ENCODE results near the gene PTPRN2. TPM values are rescaled to one million over a fixed set of nuclear protein-coding genes. Genes with fewer than 3 reads are reported as not detected.

Gene PTPRN2
- total and polyA plus RNA-seq, 2 of the 8 experiments (the other 6 are each of a cell fraction or from before 2014, with no cell fraction given), result 2.6 to 4.5 TPM

DNA sequence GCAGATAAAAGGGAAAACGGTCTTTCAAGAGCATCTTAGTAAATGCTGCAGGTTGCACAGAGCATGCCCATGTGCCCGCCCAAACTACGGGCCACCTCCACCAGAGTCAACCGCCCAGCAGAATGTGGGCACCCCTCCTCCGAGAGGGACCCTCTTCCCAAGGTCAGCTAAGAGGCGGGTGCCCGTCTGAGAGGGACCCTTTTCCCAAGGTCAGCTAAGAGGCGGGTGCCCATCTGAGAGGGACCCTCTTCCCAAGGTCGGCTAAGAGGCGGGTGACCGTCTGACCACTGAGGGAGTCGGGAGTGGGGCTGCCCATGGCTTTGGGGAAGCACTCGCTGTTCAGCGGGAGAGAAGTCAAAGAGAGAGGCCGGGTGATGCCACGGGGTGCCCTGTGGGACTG, 113.1 kb downstream of the PTPRN2 start:
- ChIA-PET POLR2A (ENCODE audit: partially characterized antibody) (no interaction called here), CTCF (ENCODE audit: partially characterized antibody) (interaction anchor here (0.7 to 1.4 kb wide), 5 partner anchors 8 to 83 kb away, joined by 3 read pairs; no protein-coding TSS in a partner anchor)
- Histone ChIP-seq H4K20me1 (replicated peaks in 1 of 2; ENCODE audit: control insufficient read depth in 1 of 2, insufficient read depth in 2 of 2, low read length in 2 of 2) (no peaks in the 10 kb centered on the region), H3K4me3 (ENCODE audit: extremely low read depth in 1 of 4, insufficient read depth in 2 of 4, low read depth in 3 of 4, low read length in 4 of 4) (no peak overlapping the region), H2BK15ac (ENCODE audit: low read length) (no peak overlapping the region), H3K79me2 (ENCODE audit: control insufficient read depth in 1 of 2, insufficient read depth in 2 of 2, low read length in 2 of 2) (no peaks in the 10 kb centered on the region), H2BK12ac (ENCODE audit: low read depth, low read length) (no peak overlapping the region), H3K27ac (ENCODE audit: low read depth, low read length) (no peak overlapping the region), H4K8ac (ENCODE audit: extremely low read depth, insufficient read depth, low read length) (peak overlapping the region; percentile 6; the same call in 1 of the 2 replicates), H2BK5ac (ENCODE audit: low read depth, low read length) (no peak overlapping the region), H3K36me3 (ENCODE audit: control insufficient read depth in 2 of 4, insufficient read depth in 4 of 4, low read length in 3 of 4) (no peaks in the 10 kb centered on the region), H2BK120ac (replicated peaks; ENCODE audit: low read depth, low read length) (no peak overlapping the region), H3K79me1 (ENCODE audit: low read depth, low read length) (no peaks in the 10 kb centered on the region), H3K23ac (ENCODE audit: insufficient read length) (no peak overlapping the region), H2AK5ac (ENCODE audit: low read depth, low read length) (no peak overlapping the region), H2AFZ (ENCODE audit: low read length) (no peak overlapping the region), H3K56ac (replicated peaks; ENCODE audit: insufficient read length, low read depth, low read length) (no peak overlapping the region), H3K4ac (replicated peaks; ENCODE audit: insufficient read length, low read depth, low read length) (no peak overlapping the region), H2BK20ac (ENCODE audit: low read length) (no peak overlapping the region), H3K4me2 (ENCODE audit: insufficient read depth in 1 of 2, low read depth in 2 of 2, low read length in 2 of 2) (no peak overlapping the region), H3K23me2 (ENCODE audit: low read depth, low read length) (no peaks in the 10 kb centered on the region), H3K4me1 (replicated peaks in 1 of 4; ENCODE audit: control insufficient read depth in 3 of 4, insufficient read depth in 4 of 4, low read length in 3 of 4) (peaks cover 4 to 18% (median 12%) of the 10 kb centered on the region in 4 experiments), H3K9me3 (ENCODE audit: insufficient read depth in 2 of 2, low read depth in 1 of 2, low read length in 1 of 2) (no peaks in the 10 kb centered on the region), H3K9ac (replicated peaks in 1 of 4; ENCODE audit: extremely low read depth in 1 of 4, low read depth in 3 of 4, low read length in 3 of 4) (no peak overlapping the region), H4K91ac (replicated peaks; ENCODE audit: insufficient read length, low read length) (no peak overlapping the region), H4K5ac (ENCODE audit: insufficient read length, low read depth, low read length) (no peak overlapping the region), H3K14ac (ENCODE audit: insufficient read length) (no peak overlapping the region), H3K27me3 (replicated peaks in 1 of 4; ENCODE audit: control insufficient read depth in 3 of 4, extremely low read depth in 1 of 4, insufficient read depth in 3 of 4, low read length in 3 of 4) (no peaks in the 10 kb centered on the region; a peak in 1 of 7 replicates), H3K18ac (ENCODE audit: extremely low read depth, low read length) (no peak overlapping the region)
- DNase-seq (ENCODE audit: low read depth in 1 of 2, low spot score in 2 of 2) (no peak), FAIRE-seq (no peak)
- 90% methylated on average over 13 of the region's 16 CpGs; no CpG with 5 or more reads in 1 of the 2 experiments for WGBS, 2 experiments (ENCODE audit: extremely low coverage in 1 of 2, insufficient coverage in 1 of 2, insufficient read length in 1 of 2, insufficient replicate concordance in 2 of 2, low coverage in 1 of 2, low lambda C conversion rate in 2 of 2, missing lambda C conversion rate in 1 of 2)
- no peak for TF ChIP-seq RBBP5 (IDR thresholded peaks at IDR 0.05; ENCODE audit: borderline replicate concordance, low read depth, low read length)
- no peak for TF ChIP-seq EP300 (IDR thresholded peaks at IDR 0.05; ENCODE audit: borderline replicate concordance in 1 of 2, low read depth in 2 of 2, low read length in 2 of 2)
- no peak for TF ChIP-seq TAF7 (optimal IDR thresholded peaks at IDR 0.05; ENCODE audit: borderline replicate concordance, low read depth, low read length)
- no peak for TF ChIP-seq SRF (IDR thresholded peaks at IDR 0.05; ENCODE audit: low read depth, low read length)
- no peak for TF ChIP-seq ZNF274 (IDR thresholded peaks at IDR 0.05; ENCODE audit: borderline replicate concordance, extremely low read depth, low read length)
- TF ChIP-seq, protein P1, sequence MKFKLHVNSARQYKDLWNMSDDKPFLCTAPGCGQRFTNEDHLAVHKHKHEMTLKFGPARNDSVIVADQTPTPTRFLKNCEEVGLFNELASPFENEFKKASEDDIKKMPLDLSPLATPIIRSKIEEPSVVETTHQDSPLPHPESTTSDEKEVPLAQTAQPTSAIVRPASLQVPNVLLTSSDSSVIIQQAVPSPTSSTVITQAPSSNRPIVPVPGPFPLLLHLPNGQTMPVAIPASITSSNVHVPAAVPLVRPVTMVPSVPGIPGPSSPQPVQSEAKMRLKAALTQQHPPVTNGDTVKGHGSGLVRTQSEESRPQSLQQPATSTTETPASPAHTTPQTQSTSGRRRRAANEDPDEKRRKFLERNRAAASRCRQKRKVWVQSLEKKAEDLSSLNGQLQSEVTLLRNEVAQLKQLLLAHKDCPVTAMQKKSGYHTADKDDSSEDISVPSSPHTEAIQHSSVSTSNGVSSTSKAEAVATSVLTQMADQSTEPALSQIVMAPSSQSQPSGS (IDR thresholded peaks at IDR 0.05; ENCODE audit: low read length), result no peak
- no peak for TF ChIP-seq RFX5 (IDR thresholded peaks at IDR 0.05; ENCODE audit: borderline replicate concordance, low read depth, low read length)
- no peak for TF ChIP-seq CBX8 (IDR thresholded peaks at IDR 0.05; ENCODE audit: borderline replicate concordance, low read depth, low read length)
- no peak for TF ChIP-seq SIX5 (IDR thresholded peaks at IDR 0.05; ENCODE audit: low read depth, low read length)
- no peak for TF ChIP-seq BCL11A (IDR thresholded peaks at IDR 0.05; ENCODE audit: low read depth in 2 of 2, low read length in 2 of 2)
- no peak for TF ChIP-seq RNF2 (IDR thresholded peaks at IDR 0.05; ENCODE audit: borderline replicate concordance, low read depth, low read length, missing control alignments, poor library complexity, severe bottlenecking)

Measured in H1 (cell line).